HG03442 (cell line): ENCODE data around the gene CTDSPL.
"Not testable (repeated sequence)": the region's sequence is repeated elsewhere in the genome, so short reads cannot be mapped to it uniquely, and the experiment has no call there.

Experiments
- ATAC-seq: cut with Tn5 transposase; IDR thresholded peaks from one replicate; pipeline ENCODE4 v1.9.1; 2021; ENCODE audit warnings: mild to moderate bottlenecking, moderate library complexity; ENCODE audit not compliant: unreplicated experiment

Gene CTDSPL

GRCh38 chr3:37861620-37862041 lies at the start of gene CTDSPL:
Gene CTDSPL, plus strand, starts transcription at chr3:37861880. Its CDS starts 320 bp downstream, at chr3:37862200.
- ATAC-seq, result no peak

DNA sequence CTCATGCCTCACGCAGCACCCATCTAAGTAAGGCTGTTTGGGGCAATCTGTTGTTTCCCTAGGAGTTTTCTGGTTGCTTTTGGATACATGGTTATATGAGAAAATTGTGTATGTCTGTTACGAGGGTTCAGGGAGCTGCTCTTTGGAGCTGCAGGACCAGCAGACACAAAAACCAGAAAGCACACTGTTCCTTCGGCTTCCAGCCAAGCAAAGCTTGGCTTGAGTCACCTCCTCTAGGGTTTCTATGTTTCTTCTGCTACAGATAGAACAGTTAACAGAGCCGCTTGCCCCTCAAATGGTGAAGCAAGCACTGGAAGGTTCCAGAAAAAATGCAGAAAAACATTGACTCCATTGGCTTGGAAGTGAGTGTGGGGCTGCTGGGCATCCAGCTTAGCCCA lies 49.2 kb upstream of the CTDSPL start:
- ATAC-seq, result no peak

- no peak for ATAC-seq
Measured at GRCh38 chr3:37813403-37813802, 48.3 kb upstream of the CTDSPL start.

GRCh38 chr3:37814547-37814946 lies 47.1 kb upstream of the CTDSPL start:
- ATAC-seq, result no peak

DNA sequence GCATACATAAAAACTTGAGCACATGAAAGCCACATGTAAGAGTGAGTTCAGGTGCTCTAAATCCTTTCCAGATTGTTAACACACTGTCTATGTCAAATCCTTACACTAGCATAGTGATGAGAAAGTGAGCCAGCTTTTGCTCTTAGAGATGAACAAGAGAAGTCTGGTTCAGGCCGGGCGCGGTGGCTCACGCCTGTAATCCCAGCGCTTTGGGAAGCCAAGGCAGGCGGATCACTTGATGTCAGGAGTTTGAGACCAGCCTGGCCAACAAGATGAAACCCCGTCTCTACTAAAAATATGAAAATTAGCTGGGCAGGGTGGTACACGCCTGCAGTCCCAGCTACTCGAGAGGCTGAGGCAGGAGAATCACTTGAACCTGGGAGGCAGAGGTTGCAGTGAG lies 46.5 kb upstream of the CTDSPL start:
- not testable (repeated sequence) for ATAC-seq

DNA sequence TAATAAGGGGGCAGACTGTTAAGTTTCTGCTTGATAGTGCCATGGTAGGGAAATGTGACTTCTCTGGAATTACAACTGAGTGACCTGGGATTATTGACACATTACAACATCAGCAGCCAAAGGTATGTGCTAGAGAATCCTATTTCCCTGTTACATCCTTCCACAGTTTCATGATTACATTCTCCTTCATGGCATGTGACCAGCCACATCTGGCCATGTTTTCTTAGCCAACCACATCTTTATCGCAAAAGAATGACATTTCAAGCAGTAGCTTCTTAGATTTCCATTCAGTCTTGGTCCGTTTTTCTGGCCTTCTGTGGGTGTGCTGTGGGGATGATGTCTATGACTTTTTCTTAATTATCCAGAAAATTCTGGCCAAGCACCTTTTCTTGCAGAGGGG lies 45.4 kb upstream of the CTDSPL start:
- ATAC-seq, result no peak

DNA sequence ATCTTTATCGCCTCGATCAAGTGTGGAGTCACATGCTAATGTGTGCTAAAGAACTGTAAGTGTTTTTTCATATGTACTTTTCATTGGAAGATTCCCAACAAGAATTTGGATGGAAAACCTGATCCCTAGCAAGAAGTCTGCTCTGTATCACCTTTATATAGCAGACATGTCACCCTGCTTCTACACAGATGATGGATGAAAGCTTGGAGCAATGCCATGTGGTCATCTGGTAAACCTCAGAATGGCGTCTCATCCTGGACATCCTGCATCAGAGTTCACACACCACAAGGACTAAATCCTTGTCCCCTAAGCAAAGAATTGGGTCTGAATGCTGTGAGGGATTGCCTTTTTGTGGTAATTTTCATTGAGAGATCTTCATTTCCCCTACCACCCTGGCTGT lies 42.1 kb upstream of the CTDSPL start:
- no peak for ATAC-seq

DNA sequence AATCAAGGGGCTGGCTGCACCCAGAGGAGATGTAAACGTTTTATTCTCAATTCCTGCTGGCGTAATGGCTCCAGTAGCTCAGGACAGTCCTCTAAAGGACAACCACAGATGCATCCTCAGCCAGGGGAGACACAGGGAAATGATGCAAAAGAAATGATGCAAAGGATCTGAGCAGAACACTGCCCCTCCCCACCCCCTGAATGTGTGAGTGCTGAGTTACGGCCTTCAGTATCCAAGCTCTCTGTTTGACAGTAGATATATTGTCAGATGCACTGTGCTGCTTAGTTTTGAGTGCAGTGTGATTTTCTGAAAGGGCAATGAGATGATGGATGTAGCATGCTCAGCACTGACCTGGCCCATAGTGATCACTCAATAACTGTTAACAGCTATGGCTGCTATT lies 41.4 kb upstream of the CTDSPL start:
- ATAC-seq, result no peak

DNA sequence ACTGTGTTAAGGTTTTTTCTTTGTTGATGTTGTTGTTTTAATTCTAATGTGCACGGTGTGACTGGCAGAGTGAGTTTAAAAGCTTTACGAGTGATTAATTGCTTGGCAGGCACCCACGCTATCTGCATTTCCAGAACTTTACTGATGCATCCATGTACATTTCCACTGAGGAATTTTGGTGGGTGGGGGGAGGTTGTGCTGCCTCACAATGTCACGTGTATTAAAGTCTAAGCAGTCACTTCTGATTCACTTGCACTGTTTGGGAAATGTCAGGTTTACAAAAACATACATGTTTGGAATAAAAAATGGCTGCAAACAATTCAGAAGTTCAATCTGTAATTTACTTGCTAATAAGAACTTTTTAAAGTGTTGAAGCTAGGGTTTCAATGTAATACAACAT lies 38.5 kb upstream of the CTDSPL start:
- ATAC-seq, result no peak

DNA sequence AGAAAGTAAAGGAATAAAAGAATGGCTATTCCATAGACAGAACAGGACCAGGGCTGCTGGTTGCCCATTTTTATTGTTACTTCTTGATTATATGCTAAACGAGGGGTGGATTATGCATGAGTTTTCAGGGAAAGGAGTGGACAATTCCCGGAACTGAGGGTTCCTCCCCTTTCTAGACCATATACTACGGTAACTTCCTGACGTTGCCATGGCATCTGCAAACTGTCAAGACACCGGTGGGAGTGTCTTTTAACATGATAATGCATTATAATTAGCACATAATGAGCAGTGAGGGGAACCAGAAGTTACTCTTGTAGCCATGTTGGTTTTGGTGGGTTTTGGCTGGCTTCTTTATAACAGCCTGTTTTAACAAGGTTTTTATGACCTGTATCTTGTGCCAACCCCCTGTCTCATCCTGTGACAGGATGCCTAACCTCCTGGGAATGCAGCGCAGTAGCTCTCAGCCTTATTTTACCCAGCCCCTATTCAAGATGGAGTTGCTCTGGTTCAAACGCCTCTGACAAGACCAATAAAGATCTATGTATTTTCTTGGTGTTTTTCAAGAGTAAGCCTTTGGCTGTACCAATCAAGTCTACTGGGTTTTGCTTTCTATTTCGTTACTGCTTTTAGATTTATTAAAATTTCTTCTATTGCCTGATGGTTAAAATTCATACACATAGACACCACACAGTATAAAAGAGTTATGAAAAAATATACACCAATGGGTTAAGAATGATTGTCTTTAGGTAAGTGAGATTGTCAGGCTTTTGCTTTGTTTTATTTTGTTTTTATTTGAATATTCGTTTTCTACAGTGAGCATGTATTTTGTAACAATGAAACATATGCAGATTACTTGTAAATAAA lies 37.4 kb upstream of the CTDSPL start:
- no peak for ATAC-seq

- no peak for ATAC-seq
Measured at GRCh38 chr3:37824954-37825328, 36.7 kb upstream of the CTDSPL start.

DNA sequence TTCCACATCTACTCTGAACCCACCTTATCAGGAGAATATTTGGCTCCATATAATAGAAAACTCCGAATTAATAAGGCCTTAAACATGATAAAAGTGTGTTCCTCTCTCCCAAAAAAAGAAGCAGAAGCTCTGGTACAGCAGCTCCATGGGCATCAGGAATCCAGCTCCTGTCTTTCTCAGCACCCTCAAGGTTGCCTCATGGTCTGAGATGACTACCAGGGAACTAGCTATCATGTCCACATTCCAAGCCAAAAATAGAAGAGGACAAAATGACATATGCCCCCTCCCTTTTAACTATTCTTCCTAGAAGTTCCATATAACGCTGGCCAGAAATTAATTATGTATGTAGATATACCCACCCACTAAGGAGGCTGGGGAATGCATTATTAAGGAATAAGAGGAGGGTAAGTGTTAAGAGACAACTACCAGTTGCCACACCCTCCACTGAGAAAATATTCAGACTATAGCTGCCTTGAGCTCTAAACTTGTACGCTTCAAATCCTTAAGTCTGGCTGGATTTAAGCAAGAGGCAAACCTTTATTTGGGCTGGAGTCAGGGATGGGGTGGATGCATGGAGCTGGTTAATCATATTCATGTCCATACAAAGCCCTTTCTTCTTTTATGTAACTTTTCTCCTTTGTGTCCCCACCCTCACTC lies 35.8 kb upstream of the CTDSPL start:
- no peak for ATAC-seq

DNA sequence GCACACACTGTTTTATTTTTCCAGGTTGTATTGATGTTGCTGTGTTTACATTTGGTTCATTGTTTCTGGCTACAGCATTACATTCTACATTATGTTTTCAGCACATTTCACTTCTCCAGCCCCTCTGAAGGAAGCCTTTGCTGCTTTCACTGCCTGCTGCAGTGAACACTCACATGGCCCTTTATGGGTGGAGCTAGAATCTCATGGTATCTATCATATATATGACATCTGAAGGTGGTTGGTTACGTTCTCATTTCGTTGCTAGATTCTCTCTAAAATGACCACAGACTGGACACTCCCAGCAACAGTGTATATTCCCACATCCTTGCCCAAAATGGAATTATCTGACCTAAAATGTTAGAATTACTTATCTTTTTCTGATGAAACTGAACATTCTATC lies 35.2 kb upstream of the CTDSPL start:
- no peak for ATAC-seq

- no peak for ATAC-seq
Measured at GRCh38 chr3:37826933-37827332, 34.7 kb upstream of the CTDSPL start.

DNA sequence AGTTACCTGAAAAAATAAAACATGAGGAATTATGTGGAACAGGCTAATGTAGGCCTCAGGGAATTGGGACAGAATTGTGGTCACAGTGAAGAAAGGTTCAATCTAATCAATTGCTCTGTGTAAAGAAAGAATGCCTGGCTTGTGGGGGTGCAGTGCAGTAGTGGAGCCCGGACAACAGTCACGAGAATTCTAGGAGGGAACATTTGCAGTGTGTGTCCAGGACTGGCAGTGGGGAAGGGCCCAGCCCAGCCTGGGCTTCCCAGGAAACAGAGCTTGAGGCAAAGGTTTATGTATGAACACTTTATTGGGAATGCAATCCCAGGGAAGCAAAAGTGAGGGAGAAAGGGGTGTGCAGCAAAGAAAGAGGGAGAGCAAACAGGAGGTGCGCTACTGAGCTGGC lies 29.2 kb upstream of the CTDSPL start:
- no peak for ATAC-seq

GRCh38 chr3:37833302-37834186 lies 28.1 kb upstream of the CTDSPL start:
- no peak for ATAC-seq

GRCh38 chr3:37836589-37836988 lies 25.1 kb upstream of the CTDSPL start:
- ATAC-seq, result no peak

DNA sequence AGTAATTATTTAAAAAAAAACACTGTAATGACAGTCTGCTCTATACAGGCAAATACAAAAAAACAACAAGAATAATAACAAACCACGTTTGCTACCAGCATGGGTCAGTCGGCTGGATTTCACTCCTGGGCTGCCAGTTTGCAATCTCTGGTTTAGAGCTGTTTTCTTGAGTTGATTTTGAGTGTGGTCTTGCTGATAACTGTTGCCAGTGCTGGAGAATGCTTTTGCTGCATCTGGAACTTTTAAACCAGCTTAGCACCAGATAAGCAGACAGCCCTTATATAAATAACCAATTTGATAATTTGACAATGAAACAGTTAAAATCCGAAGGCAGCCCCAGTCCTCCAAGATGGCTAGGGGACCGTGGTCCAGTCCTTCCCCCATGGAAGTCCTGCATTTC lies 14.0 kb upstream of the CTDSPL start:
- no peak for ATAC-seq

DNA sequence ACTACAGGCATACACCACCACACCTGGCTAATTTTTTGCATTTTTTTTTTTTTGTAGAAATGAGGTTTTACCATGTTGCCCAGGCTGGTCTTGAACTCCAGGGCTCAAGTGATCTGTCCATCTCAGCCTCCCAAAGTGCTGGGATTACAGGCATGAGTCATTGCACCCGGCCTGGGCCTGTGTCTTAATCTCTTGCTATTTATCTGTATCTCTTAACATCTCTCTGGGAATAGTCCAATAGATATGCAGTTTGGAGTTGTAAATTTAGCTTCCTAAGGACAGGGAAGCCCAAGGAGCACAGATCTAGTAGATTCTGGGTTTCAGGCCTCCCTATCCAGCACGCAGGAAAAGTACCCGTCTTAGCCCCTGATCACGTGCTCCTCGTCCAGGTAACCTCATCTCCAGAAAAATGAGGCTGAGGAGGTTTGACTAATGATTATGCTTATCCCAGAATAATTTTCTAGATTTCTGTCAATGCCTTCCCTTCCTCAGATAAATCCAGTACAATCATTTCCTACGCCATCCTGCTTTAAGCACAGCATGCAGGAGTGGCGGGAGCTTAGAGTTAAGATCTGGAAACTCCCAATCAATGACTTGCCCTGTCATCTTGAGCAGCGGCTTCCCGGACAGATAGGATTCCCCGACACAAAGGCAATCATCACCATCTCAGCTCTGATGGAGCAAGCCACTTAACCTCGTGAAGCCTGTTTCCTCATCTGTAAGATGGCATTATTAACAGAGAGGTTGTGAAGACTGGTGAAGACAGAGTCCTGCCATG lies 12.3 kb upstream of the CTDSPL start:
- no peak for ATAC-seq

DNA sequence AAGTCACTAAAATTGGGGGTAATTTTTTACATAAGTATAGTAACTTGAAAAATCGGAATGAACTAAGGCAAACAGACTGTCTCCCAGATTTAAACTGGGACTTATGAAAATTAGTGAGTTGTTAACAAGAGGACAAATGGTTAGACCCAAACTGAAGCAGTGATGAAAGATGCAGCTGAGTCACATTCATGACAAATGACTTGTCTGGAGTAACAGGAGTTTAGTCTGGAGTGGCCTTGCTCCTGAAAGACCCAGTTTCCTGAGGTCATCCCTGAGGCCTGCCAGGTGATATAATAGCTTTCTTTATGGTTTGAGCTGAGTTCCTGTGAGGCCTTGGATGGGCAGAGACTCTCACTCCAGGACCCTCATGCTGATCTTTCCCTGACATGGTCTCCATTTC lies 9.6 kb upstream of the CTDSPL start:
- no peak for ATAC-seq

GRCh38 chr3:37852771-37853170 lies 8.9 kb upstream of the CTDSPL start:
- no peak for ATAC-seq
